GM12892 (cell line): Measurements from ENCODE around the gene SF3A2.

Source experiments
- DNase-seq: peaks from one replicate; pipeline ENCODE4 v3.0.0; 2011; ENCODE audit not compliant: insufficient read length
- FAIRE-seq: peaks from 2 replicates; lab custom pipeline; 2011; peaks lifted over from hg19 to GRCh38; lab: Jason Lieb, UNC
- POLR2A ChIP-seq: IDR thresholded peaks from 2 replicates; pipeline ENCODE4 v1.6.1; 2011; ENCODE audit warnings: low read depth, low read length, control low read depth
- POLR2AphosphoS5 ChIP-seq: IDR thresholded peaks from 2 replicates; pipeline ENCODE4 v1.6.1; 2011; ENCODE audit warnings: low read depth, low read length, control low read depth
- TAF1 ChIP-seq: IDR thresholded peaks from 2 replicates; pipeline ENCODE4 v1.6.1; 2011; ENCODE audit warnings: low read depth, mild to moderate bottlenecking, control low read depth, low read length, borderline replicate concordance

SF3A2 gene

DNA sequence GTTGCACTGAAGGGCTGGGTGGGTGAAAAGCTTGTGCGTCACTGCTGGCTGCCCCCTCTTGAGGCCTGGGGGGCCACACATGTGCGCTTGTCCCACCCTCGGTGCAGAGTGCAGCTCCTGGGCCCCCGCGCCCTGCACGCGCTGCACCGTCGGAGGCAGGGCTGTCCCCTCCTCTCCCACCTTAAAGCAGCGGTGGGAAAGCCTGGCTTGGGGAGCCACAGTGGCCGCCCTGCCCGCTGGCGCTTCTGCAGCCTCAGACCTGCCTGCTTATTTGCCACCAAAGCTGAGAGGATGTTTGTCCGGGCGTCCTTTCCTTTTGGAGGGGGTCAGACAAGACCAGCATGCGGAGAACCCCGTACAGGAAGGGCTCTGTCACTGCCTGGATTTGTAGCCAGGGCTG lies 27.2 kb upstream of the SF3A2 start:
- DNase-seq (no peak), FAIRE-seq (no peak)
- TF ChIP-seq TAF1, result no peak
- no peak for TF ChIP-seq POLR2A
- TF ChIP-seq POLR2AphosphoS5, result no peak

DNA sequence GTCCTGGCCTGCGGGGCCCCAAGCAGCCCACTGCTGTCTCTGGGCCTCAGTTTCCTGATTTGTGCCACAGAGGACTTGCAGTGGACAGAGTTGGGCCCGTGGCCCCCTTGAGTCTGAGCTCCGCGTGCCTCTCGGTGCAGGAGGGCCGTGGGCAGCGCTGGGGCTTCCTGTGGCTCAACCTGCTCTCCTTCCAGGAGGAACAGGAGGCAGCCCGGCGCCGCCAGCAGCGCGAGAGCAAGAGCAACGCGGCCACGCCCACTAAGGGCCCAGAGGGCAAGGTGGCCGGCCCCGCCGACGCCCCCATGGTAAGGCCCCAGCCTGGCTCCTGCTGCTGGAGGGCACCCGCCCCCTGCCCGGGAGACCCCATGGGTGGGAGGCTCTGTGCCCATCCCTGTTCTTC lies 26.4 kb upstream of the SF3A2 start:
- FAIRE-seq, result no peak
- no peak for TF ChIP-seq POLR2A
- no peak for TF ChIP-seq POLR2AphosphoS5
- TF ChIP-seq TAF1, result no peak
- DNase-seq, result no peak

DNA sequence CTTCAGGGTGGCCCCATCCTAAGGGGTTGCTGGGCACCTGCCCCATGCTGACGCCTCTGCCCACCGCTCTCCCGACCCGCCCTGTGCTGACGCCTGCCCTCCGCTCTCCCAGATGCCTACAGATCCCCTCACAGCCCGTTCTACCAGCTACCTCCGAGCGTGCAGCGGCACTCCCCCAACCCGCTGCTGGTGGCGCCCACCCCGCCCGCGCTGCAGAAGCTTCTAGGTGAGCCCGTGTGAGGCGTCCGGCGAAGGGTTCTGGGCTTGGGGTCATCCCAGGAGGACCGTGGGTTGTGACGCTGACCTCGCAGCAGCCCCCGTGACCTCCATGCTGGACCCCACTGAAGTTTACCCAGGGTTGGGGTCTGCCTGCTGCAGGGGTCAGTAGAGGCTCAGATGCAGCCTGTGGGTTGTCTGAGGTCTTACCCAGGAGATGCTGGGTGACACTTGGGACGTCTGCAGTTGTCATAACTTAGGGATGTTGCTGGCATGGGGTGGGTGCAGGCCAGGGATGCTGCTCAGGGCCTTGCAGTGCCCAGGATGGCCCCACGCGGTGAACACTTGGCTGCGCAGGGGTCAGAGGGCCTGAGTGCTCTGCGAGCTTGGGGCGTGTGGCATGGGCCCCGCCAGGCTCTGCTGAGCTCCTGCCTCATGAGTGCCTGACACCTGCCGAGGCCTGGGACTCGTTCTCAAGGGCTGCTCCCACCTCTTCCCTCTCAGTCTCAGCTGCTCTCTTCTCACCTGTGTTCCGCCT lies 25.5 kb upstream of the SF3A2 start:
- DNase-seq, result no peak
- TF ChIP-seq POLR2A (no peak), POLR2AphosphoS5 (no peak), TAF1 (no peak)
- FAIRE-seq, result no peak

DNA sequence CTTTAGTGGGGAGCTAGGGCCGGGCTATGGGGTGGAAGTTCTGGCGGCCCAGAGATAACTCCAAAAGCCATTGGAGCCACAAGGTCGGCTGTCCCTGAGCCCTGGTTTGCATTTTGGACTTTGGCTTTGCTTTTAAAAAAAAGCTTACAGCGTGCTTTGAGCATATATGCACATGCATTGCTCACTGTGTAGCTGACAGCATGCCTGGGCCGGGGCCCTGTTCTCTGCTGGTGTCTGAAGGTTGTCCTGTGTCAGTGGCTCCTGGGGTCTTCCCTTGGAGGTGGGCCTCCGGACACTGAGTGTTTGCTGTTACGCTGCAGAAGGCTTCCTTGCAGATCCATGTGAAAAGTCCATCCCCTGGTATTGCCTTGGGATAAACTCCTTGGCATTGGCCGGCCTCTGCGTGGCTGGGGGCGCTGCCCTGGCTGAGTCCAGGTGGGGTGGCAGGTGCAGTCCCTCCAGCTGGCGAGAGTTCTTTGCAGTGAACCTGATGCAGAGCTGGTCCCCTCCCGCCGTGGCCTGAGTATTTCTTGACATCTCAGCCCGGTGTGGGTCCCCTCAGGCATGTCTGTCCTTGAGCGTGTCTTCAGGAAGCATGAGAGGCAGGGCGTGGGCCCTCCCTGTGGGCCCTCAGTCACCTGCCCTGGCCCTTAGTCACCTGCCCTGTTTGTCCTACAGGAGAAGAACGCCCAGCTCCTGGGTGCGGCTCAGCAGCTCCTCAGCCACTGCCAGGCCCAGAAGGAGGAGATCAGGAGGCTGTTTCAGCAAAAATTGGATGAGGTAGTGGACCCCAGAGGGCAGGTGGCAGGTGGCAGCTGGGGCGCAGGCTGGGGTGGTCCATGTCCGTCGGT lies 23.5 kb upstream of the SF3A2 start:
- TF ChIP-seq TAF1, result no peak
- DNase-seq, result no peak
- FAIRE-seq, result no peak

DNA sequence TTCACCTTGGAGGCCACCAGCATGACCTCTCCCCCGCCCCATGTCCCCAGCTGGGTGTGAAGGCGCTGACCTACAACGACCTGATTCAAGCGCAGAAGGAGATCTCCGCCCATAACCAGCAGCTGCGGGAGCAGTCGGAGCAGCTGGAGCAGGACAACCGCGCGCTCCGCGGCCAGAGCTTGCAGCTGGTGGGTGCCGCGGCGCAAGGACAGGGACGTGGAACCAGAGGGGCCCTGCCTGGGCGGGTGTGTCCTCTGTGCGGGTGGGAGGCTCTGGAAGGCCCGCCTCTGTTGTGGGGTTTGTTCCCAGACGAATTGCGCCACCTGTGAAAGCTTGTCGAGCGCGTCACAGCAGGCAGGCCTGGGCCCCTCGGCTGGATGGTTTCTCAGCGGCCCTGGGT lies 22.8 kb upstream of the SF3A2 start:
- TF ChIP-seq POLR2AphosphoS5 (no peak), TAF1 (no peak), POLR2A (no peak)
- FAIRE-seq, result no peak

DNA sequence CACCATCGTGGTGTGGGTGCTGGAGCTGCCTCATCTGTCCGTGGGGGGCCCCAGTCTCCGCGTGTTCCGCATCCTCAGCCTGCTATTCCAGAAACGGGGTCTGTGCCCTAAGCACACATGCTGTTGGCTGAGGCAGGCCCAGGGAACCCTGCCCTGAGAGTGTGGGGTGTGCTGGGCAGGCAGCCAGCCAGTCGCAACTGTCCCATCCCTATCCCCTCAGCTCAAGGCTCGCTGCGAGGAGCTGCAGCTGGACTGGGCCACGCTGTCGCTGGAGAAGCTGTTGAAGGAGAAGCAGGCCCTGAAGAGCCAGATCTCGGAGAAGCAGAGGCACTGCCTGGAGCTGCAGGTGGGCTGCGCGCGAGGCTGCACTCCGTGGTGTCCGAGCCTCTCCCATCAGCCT lies 22.4 kb upstream of the SF3A2 start:
- FAIRE-seq (no peak), DNase-seq (no peak)
- TF ChIP-seq POLR2AphosphoS5, result no peak
- no peak for TF ChIP-seq POLR2A
- no peak for TF ChIP-seq TAF1

More for the DNA sequence above, 22.8 kb upstream of the SF3A2 start:
- DNase-seq, result no peak

DNA sequence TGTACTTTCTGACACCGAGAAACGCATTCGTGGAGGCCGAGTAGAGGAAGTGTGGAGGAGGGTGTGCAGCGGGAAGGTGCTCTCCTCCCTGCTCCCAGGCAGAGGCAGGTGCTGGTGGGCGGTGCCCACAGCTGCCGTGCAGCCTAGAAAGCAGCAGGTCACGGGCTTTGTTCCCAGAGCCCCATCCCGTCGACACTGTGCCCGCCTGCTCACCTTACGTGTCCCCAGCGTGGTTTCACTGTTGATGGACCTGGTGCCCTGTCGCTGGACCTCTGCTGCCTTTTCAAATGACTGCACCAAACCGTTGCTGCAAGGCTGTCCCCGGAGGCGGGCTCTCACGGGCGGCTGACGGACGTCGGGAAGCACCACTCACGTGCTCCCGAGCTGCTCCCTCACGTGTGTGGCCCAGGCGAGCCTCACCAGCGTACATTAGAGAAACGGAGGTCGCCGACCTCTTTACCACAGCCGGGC lies 21.3 kb upstream of the SF3A2 start:
- FAIRE-seq, result no peak
- TF ChIP-seq TAF1 (no peak), POLR2AphosphoS5 (no peak), POLR2A (no peak)
- DNase-seq, result no peak

DNA sequence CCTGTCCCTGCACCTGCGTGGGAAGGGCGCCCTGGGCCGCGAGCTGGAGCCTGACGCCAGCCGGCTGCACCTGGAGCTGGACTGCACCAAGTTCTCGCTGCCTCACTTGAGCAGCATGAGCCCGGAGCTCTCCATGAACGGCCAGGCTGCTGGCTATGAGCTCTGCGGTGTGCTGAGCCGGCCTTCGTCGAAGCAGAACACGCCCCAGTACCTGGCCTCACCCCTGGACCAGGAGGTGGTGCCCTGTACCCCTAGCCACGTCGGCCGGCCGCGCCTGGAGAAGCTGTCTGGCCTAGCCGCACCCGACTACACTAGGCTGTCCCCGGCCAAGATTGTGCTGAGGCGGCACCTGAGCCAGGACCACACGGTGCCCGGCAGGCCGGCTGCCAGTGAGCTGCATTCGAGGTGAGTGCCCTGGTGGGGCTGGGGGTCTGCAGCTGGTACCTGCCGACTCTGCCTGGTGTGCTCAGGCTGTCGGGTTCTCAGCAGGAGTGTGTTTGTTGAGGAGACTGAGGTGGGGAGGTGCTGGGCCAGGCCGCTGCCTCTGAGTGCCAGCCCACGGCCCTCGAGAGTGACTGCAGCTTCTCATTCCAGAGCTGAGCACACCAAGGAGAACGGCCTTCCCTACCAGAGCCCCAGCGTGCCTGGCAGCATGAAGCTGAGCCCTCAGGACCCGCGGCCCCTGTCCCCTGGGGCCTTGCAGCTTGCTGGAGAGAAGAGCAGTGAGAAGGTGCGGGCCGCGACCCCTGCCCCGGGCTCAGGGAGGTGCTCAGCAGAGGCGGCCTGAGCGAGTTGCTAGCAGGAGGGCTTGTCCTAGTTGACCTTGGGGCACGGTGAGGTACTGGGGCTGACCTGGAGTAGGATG lies 20.0 kb upstream of the SF3A2 start:
- no peak for TF ChIP-seq POLR2AphosphoS5
- TF ChIP-seq TAF1, result no peak
- no peak for TF ChIP-seq POLR2A
- DNase-seq (no peak), FAIRE-seq (no peak)

DNA sequence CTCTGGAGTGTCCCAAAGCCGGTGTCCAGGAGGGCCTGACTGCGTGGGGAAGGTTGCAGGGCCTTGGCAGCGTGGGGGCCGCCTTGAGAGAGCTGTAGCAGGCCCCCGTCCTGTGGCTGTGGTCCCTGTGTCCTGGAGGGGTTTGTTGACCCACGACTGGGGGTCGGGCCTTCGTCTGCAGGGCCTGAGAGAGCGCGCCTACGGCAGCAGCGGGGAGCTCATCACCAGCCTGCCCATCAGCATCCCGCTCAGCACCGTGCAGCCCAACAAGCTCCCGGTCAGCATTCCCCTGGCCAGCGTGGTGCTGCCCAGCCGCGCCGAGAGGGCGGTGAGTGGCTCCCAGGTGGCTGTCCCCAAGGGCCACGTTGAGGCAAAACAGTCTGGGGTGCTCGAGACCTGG lies 19.0 kb upstream of the SF3A2 start:
- FAIRE-seq (no peak), DNase-seq (no peak)
- TF ChIP-seq POLR2AphosphoS5, result no peak; the same call in 1 of the 2 replicates

DNA sequence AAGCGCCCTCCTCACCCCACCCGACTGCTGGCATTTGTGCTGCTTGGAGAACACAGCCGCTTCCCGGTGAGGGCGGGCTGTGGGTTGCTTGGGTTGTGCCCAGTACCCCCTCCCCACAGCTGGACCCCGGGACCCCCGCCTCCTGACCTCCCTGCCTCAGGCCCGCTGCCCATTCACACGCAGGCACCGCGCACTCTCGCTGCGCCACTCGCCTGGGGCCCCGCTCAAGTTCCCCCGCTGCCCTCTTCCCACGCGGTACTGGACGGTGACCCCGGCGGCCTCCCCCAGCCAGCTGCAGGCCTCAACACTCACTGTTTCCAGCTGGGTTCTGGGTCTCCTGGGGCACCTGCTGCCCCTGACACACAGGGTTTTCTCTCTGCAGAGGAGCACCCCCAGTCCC lies 16.9 kb upstream of the SF3A2 start:
- TF ChIP-seq POLR2AphosphoS5 (no peak), POLR2A (no peak), TAF1 (no peak)
- FAIRE-seq (no peak), DNase-seq (no peak)

DNA sequence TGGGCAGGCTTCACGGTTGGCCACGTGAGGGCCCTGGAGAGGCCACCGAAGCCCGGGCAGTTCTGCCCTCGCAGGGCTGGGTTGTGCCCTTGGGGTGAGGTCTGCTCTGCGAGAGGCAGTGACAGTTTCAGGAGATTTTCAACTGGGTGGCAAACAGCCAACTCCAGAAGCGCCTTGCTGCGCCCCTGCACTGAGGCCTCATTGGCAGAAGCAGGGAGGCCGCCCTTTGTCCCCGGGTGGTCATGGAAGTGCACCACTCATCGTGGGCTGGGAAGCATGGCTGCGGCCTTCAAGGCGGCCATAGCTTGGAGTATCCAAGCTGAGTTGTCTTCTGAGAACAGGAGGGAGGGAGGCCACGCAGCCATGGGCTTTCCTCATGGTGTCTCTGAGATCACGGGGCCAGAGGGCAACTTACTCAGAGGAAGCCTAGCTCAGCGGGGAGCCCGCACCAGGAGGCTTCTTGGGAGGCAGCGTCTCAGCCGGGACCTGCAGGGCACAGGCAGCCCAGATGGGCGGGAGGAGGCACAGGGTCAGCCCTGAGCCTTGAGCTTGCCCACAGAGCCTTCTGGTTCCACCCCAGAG lies 15.3 kb upstream of the SF3A2 start:
- no peak for DNase-seq
- no peak for FAIRE-seq
- no peak for TF ChIP-seq TAF1
- TF ChIP-seq POLR2A, result no peak
- TF ChIP-seq POLR2AphosphoS5, result no peak
